ENCODE measurements around the gene TMEM164.

DNA sequence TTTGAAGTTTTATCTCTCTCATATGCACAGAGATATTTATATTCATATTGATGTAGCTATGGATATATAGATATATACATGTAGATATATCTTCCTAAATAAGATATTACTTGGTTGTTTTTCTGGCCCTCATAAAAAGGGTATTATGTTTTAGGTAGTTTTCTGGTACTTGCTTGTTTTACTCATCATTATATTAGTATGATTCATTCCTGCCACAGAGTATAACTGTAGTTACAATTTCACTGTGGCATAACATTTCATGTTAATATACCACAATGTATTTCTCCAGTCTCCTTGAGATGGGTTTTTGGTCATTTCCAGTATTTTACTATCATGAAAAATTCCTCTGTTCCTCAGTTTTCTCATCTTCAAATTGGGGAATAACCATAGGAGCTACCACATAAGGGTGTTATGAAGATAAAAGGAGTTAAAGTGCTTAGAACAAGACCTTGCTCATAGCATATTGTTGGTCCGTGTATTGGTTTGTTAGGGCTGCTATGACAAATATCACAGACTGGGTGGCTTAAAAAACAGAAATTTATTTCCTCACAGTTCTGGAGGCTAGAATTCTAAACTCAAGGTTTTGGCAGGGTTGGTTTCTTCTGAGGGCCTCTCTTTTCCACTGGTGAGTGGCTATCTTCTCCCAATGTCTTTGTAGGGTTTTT lies 129.7 kb downstream of the TMEM164 start:
- TF ChIP-seq POLR2A (IDR thresholded peaks at IDR 0.05), result no peak
- no peak for TF ChIP-seq CTCF (IDR thresholded peaks at IDR 0.05)

Data from right lobe of liver (tissue), 4 donors.